NCI-H1105 treated with DMSO at 0.1 percent for 48 hours (cell line): Measurements from ENCODE around the gene IGSF9.

Experiments used
- DNase-seq: peaks from one replicate; lab custom pipeline; 2025; lab: John Stamatoyannopoulos, UW

The IGSF9 gene

DNA sequence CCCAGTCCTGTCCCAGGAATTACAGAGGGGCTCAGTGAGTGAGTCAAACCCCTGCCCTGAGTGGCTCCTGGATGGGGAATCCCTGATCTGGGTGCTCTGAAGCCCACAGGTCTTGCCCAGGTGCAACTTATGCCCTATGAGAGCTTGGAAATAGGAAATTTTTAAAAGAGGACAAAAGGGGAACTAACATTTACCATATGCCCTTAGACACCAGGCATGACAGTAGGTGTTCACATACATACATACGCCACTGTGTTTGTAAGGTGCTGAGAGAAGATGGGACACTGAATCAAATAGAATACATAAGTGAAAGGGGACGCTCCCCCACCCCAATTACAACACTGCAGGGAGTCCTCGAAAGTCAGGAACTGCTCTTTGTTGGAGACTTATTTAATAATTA lies 46.9 kb downstream of the IGSF9 start:
- no peak for DNase-seq

DNA sequence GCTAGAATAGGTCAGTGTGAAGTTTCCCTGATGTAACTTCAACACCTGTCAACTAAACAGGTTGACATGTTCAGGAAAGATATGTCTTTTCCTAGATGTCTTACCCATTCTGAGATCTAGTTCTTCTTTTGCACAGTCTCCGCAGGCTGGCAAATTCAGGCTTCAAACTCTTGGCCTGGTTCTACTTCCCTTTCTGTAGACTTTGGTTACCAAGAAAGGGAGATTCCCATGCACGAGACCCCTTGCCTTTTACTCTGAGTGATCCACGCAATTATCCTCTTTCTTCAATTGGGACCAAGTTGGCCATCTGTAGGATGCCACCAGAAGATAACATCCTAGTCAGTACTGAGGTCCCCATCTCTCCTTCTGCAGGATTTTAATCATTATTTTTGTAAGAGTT lies 47.5 kb downstream of the IGSF9 start:
- DNase-seq = no peak

DNA sequence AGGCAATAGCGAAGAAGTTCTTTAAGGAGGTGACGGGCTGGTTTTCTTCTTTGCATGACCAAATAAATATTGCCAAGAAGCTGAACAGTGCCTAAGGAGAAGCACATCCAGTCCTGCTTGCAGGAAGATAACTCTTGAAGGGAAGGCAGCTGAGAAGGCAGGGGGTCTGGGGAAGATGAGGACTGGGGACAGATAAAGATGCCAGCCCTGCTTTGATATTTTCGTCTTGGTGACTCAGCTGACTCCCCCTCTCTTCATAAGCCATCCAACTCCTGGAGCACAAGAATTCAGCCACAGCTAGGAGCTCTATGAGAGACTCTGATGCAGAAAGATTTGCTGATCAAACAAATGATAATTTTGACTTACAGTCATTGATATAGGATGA lies 48.9 kb downstream of the IGSF9 start:
- no peak for DNase-seq

DNA sequence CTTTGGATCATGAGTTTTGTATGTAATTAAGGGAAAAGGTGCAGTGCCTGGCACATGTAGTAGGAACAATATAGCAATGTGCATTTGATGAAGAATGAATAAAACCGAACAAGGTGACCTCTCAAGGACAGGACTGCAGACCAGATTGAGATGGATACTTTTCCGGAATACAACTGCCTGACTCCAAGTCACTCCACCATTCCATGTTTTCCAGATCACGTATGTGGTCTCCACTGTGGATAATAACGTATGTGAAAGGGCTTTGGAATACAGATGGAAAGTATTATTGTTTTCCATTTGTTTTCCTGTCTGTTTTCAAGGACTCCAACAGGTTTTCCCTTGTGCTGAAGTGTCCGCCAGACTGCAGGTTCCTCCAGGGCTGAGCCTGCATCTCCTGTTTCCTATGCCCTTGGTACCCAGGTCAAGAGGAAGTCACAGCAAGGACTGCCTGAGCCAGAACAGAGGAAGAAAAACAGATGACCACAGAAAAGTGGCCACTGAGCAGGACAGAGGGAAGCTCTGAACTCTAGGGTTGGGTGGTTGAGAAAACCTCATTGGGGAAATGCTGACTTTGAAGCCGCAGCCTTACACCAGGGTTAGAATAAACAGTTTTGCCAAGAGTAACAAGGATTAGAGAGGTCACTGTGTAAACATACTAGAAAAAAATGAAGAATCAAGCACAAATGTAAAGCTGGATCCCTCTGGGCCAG lies 49.4 kb downstream of the IGSF9 start:
- peak; percentile 44 for DNase-seq

DNA sequence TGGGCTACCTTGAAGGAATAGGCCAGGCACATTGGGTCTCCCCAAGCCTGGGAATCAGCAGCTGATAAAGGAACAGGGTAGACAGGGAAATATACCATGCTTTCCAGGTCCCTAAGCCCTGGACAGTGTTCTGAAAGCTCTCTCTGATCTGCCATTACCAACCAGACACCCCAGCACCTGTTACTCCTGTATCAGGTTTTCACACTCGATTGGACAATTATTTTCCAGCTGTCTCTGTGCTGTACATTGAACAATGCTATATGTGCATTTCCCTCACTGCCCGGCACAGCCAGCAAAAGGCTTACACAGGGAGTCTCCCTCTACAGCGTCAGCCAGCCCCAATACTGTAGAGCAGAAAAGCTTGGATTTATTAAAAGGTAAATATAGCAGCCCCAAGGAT lies 50.1 kb downstream of the IGSF9 start:
- peak; percentile 52 for DNase-seq

DNA sequence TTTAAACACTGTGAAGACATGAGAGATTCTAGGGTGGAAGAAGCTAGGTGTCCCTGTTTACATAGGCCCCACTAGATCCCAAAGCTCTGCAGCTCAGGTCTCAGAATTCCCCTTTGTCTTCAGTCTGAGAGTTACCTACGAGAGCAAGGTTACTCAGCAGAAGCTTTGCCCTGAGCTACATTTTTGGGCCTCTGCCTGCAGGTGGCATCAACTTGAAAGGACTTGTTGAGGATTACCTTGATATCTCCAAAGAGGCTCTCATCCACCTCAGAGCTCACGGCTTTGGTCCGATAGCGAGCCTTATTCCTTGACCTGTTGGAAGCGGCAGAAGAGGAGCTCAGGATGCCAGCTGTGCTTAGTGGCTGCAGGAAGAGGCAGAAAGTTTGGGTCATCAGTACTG lies 52.5 kb downstream of the IGSF9 start:
- DNase-seq = no peak

DNA sequence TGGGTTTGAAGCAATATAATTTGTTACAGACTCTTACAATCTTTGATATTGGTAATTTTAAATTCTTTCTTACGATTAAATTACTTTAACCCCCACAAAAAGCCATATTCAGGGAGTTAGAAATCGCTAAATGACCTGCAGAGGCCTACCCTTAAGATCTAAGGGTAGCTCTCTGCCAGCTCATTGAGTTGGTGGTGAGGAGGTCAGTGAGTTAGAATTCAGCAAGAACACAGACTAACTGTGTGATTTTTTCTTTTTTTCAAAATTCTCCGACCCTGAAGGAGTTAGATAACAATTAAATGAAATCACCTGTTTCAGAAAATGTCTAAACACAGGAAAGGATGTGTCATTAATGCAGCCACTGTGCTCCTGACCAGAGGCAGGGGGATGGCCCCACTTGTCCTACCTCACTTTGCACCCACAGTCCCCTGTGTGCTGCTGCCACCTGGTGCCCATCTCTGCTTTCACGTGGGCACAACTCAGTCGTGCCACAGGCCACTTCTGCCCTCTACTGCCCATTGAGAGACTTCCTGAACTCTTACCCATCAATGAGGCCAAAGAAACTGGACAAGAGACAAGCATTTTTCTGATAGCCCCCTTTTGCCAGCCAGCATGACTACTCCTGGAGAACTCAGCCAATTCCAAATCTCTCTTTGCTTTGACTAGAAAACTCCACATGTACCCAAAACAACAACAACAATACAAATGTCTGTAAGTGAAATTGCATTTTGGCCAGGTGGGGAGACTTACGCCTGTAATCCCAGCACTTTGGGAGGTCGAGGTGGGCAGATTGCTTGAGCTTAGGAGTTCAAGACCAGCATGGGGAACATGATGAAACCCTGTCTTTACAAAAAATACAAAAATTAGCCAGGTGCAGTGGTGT lies 53.9 kb downstream of the IGSF9 start:
- DNase-seq = peak; percentile 87

DNA sequence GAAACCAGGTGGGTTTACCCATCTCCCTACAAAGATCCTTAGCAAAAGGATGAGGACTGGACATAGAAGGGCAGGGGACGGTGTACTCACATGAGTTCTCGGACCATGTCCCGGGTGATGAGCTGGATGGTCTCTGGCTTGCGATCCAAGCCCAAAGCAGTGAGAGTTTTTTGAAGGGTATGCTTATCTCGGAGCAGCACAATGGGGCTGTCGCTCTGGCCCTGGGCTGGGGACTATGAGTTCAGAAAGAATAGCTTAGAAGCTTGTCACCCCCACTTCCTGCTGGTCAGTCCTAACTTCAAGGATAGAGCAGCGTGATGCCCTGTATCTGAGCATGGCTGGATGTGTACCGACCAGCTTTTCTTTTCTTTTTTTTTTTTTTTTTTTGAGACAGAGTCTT lies 55.0 kb downstream of the IGSF9 start:
- no peak for DNase-seq

DNA sequence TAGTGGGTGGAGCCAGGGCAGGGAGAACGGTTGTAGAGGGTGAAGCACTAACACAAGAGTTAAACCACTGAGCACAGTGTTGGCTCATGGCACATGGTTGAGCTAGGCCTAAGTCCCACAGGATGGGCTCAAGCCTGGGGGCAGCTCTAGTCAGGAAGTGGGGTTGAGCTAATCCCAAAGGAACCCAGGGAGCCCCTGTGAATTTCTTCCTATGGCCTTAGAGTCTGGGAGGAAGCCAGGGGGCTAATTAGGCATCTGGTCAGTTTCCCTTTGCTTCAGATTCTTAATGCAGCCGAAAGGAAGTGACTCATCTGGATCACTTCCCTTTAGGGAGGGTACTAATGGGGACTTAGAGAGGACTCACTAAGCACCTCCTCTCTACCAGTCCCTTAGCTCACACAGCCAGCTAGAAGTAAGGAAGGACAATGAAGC lies 55.6 kb downstream of the IGSF9 start:
- no peak for DNase-seq

DNA sequence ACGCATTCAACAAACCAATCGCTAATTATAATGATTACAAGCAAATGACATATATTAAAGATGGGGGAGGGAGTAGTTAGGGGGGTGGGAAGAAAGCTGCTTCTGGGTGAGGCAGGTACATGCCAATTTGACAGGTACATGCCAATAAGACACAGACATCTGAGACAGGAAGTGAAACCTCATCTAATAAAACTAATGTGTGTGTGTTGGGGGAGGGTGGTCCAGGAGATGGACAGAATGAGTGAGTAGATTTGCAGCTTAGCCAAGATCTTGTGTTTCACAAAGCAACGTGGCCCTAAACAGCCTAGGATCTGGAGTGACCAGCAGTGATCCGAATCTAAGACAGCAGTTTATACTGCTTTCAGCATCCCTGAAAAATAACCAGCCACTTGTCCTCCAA lies 56.2 kb downstream of the IGSF9 start:
- no peak for DNase-seq

DNA sequence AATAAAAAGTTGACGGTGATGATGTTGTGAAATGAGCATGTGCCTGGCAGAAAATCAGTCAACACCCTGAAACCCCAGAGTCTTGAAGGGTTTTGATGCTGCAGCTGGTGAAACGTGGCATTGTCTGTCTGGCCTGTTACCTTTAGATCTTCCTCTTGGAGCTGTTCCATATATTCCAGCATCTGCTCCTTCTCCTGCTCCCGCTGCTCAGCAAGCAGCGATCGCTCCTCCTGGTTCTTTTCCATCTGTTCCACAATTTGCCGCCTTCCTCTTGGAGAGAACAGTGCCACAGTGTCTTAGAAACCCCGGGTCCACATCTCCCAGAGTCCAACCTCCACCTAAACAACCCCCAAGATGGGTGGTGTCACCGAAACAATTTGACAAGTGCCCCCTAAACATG lies 61.1 kb downstream of the IGSF9 start:
- no peak for DNase-seq

DNA sequence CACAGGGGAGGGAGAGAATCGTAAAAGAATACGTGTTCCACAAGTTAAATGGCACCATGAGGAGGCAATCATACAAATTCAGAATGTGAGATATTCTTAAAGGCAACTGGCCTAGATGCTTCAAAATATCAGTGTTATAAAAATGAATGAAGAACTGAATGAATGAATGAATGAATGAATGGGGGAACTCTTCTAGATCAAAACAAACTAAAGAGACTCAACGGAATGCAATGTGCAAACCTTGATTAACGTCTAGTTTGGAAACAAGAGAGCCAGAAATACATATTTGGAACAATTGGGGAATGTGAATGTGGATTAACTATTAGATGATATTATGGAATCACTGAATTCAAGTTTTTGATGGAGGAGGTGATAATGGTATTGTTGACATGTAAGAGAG lies 62.3 kb downstream of the IGSF9 start:
- DNase-seq = no peak

DNA sequence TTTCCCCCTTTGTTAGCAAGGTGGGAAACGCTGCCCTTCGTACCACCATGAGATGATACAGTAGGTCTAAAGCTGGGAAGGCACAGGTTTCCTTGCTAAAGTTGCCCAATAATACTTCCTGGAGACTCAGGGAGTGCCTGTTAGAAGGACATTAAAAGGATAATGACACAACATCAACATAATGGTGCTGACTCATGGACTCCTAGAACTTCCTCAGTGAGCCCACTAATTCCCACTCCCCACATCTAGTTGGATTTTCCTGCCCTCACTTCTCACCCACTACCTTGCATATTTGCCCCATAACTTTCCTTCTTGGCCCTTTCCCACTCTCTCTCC lies 62.9 kb downstream of the IGSF9 start:
- no peak for DNase-seq

DNA sequence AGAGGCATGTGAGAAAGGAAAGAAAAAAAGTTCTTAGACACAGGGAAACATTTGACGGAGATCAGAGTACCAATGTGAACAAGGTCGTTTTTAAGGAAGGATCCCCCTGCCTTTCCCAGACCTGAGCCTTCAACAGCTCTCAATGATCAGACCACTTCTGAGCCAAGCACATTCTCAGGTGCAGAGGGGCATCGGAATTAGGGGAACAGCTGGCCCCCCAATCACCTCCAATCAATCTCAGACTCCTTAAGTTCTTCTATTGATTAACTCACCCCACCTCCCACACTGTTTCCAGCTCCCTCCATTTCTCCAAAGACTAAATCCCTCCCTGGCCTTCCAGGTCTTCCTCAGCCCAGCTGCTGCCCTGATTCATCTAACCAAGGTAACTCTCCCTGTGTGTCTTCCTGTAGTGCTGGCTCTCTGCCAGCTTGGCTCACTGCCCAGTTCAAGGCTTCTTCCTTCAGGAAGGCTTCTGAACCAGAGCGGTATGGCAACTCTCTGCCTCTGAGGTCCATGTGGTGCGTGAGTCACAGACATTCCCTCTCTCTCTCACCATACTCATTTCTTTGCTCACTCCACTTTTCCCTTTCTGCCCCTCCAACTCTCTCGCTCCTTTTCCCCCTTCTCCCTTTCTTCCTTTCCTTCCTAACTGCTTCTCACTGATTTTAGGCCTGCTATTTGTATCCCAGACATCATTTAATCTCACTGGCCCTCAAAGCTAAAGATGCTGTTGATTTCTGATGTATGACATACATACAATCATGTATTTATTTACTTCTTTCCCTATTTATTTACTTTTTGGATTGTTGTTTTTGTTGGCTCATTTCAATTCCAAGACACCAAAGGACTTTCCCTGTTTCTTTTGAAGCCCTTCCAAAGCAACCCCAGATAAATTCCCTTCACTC lies 63.5 kb downstream of the IGSF9 start:
- peak; percentile 94 for DNase-seq

DNA sequence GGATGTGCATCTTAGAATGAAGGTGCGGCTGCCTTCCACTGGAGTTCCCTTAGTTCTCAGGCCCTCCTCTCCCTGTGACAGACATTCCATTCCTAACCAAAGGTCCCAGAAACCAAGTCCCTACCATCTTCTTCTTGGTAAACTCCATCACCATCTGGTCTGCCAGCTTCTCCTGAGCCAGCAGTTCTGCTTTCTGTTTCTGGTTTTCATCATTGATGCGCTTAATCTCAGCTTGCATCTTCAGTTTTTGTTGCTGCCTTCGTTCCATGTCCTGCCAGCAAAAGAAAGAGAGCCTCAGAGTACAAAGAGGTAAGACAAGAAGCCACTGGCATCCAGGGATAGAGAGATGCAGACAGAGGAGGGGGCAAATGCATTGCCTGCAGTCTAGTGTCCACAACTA lies 65.0 kb downstream of the IGSF9 start:
- DNase-seq = no peak

DNA sequence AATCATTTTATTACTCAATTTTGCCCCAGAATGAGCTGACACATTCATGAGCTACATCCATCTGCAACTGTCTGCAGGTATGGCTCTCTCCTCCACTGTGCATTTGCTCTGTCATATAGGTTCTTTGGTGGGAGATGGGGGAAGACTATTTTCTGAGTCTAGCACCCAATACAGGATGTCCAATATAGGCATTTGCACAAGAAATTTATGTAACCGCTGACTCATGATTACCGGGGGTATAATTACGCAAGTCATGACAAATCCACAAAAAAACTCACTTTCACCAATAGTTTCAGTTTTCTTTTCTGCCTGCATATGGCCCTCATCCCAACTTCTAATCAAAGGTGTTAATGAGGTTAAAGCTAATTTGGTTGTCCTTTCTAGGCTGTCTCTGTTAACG lies 65.4 kb downstream of the IGSF9 start:
- no peak for DNase-seq

DNA sequence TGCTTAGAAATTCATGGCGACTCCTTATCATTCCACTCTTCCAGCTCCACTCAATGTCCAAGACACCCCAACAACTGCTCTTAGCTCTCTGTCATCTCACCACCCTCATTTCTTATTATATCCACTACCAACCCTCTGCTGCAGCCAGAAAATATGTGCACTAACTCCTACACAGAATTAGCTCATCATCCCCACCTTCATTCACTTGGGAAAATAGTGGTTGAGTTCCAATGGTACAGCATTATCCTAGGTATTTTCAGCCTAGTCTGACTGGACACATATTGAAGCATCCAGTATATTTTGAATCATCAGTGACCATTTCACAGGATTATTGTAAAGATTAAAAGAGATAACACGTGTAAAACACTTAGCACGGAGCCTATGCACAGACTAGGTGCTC lies 66.3 kb downstream of the IGSF9 start:
- no peak for DNase-seq

DNA sequence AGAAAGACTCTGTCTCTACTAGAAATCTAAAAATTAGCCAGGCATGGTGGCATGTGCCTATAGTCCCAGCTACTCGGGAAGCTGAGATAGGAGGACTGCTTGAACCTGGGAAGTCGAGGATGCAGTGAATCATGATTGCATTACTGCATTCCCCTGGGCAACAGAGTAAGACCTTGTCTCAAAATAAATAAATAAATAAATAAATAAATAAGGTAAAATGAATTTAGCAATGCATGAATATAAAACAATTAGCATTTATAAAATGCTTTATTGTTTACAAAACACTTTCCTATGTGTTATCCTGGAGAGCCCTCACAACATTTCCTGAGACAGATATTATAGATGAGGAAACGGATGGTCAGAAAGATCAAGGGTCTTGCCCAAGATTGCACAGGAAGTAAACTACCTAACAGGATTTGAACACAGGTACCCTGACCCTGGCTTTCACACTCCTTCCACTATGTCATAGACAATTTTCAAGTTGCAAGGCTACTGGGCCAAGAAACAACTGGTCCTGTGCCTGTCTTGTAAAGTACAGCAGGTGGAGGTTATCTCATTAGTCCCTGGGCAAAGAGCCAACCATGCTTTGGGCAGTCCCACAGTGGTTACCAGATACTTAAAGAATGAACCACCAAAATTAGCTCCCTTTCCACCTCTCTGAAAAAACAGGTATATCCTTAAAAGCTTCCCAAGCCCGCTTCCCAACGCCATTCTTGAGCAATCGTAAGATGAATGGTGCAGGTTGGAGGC lies 67.5 kb downstream of the IGSF9 start:
- DNase-seq = peak; percentile 79
